IMR-90 (cell line): ENCODE measurements around the gene ATL2. TPM values are rescaled to one million over a fixed set of nuclear protein-coding genes. Genes with fewer than 3 reads are reported as not detected.
A peak's percentile ranks its signal among the peaks of the same experiment; 100 is the strongest.
"Not testable (repeated sequence)": the region's sequence is repeated elsewhere in the genome, so short reads cannot be mapped to it uniquely, and the experiment has no call there.

Experiments
- ATAC-seq: fragments of 200-7000 bp; cut with Tn5 transposase; 2 replicates; pipeline ENCODE4 v1.9.1; 2020; ENCODE audit warnings: low read depth, mild to moderate bottlenecking, moderate library complexity
- BruUV-seq: library from RNA; stranded (reverse); fragments of 400-500 nt; replicated peaks from 2 replicates; lab custom pipeline; 2021; lab: Mats Ljungman, UMichigan
- CTCF ChIA-PET: fragments of 300-600 bp; formaldehyde crosslinking; extraction: SDS; loops from one replicate; lab custom pipeline; 2021; ENCODE audit warnings: antibody characterized with exemption; lab: Yijun Ruan, JAX
- POLR2A ChIA-PET: fragments of 300-600 bp; sonication (Branson Sonifier 250); formaldehyde crosslinking; loops from one replicate; lab custom pipeline; 2022; ENCODE audit warnings: antibody characterized with exemption; ENCODE audit not compliant: unreplicated experiment; lab: Charles Lee
- DNase-seq: peaks from one replicate; pipeline ENCODE4 v3.0.0; 2013
- H2AFZ ChIP-seq: replicated peaks from 2 replicates; pipeline ENCODE3; 2013; ENCODE audit warnings: low read length, mild to moderate bottlenecking; ENCODE audit not compliant: poor library complexity
- H2AK5ac ChIP-seq: 2 replicates; pipeline ENCODE4 v1.6.1; 2013; ENCODE audit warnings: low read depth, low read length, inconsistent platforms
- H2AK9ac ChIP-seq: replicated peaks from 2 replicates; pipeline ENCODE3; 2013; ENCODE audit warnings: mild to moderate bottlenecking, low read depth, low read length, moderate library complexity; ENCODE audit not compliant: poor library complexity
- H2BK120ac ChIP-seq: 2 replicates; pipeline ENCODE4 v1.6.1; 2013; ENCODE audit warnings: low read depth, low read length, inconsistent platforms
- H2BK15ac ChIP-seq: 3 replicates; pipeline ENCODE4 v1.6.1; 2013; ENCODE audit warnings: low read depth, low read length, inconsistent platforms
- H2BK20ac ChIP-seq: 2 replicates; pipeline ENCODE4 v1.6.1; 2013; ENCODE audit warnings: low read depth, mild to moderate bottlenecking, inconsistent platforms, low read length, moderate library complexity
- H2BK5ac ChIP-seq: 2 replicates; pipeline ENCODE4 v1.6.1; 2013; ENCODE audit warnings: mild to moderate bottlenecking, low read depth, low read length, inconsistent platforms; ENCODE audit not compliant: poor library complexity, severe bottlenecking
- H3K14ac ChIP-seq: replicated peaks from 2 replicates; pipeline ENCODE4 v1.6.1; 2013; ENCODE audit warnings: low read depth, low read length, inconsistent platforms
- H3K18ac ChIP-seq: 2 replicates; pipeline ENCODE4 v1.6.1; 2013; ENCODE audit warnings: low read depth, low read length, control low read depth
- H3K23ac ChIP-seq: 2 replicates; pipeline ENCODE4 v1.6.1; 2013; ENCODE audit warnings: low read depth, low read length, inconsistent platforms
- H3K27ac ChIP-seq: 2 replicates; pipeline ENCODE4 v1.5.1; 2013; ENCODE audit warnings: mild to moderate bottlenecking, control low read depth, low read length; ENCODE audit not compliant: insufficient read depth
- H3K27me3 ChIP-seq: 2 replicates; pipeline ENCODE4 v1.6.1; 2013; ENCODE audit warnings: low read length; ENCODE audit not compliant: control insufficient read depth, insufficient read depth
- H3K36me3 ChIP-seq: 2 replicates; pipeline ENCODE4 v1.6.1; 2013; ENCODE audit warnings: low read length, mixed read lengths; ENCODE audit not compliant: control insufficient read depth, insufficient read depth
- H3K4ac ChIP-seq: 2 replicates; pipeline ENCODE4 v1.6.1; 2013; ENCODE audit warnings: low read depth, low read length, inconsistent platforms
- H3K4me1 ChIP-seq: 2 replicates; pipeline ENCODE4 v1.6.1; 2013; ENCODE audit warnings: low read length, mixed read lengths; ENCODE audit not compliant: control insufficient read depth, insufficient read depth
- H3K4me2 ChIP-seq: 2 replicates; pipeline ENCODE4 v1.6.1; 2013; ENCODE audit warnings: low read depth, mild to moderate bottlenecking, control low read depth, low read length, moderate library complexity
- H3K4me3 ChIP-seq: 2 replicates; pipeline ENCODE4 v1.5.1; 2013; ENCODE audit warnings: low read depth, mild to moderate bottlenecking, control low read depth, low read length, moderate library complexity; ENCODE audit not compliant: insufficient read depth
- H3K56ac ChIP-seq: 2 replicates; pipeline ENCODE4 v1.6.1; 2013; ENCODE audit warnings: low read length, inconsistent platforms; ENCODE audit not compliant: insufficient read depth; ENCODE audit errors: extremely low read depth
- H3K79me1 ChIP-seq, 2 experiments: 2 replicates each; pipeline ENCODE4 v1.6.1; 2013; ENCODE audit warnings: low read length in 2 of 2, inconsistent platforms in 1 of 2, low read depth in 1 of 2
- H3K9ac ChIP-seq: 2 replicates; pipeline ENCODE4 v1.6.1; 2013; ENCODE audit warnings: low read depth, low read length, control low read depth
- H3K9me1 ChIP-seq: 2 replicates; pipeline ENCODE4 v1.6.1; 2013; ENCODE audit warnings: low read length, inconsistent platforms; ENCODE audit not compliant: insufficient read depth
- H3K9me3 ChIP-seq: 2 replicates; pipeline ENCODE4 v1.6.1; 2013; ENCODE audit warnings: low read length; ENCODE audit not compliant: control insufficient read depth, insufficient read depth
- H4K20me1 ChIP-seq: 2 replicates; pipeline ENCODE4 v1.6.1; 2013; ENCODE audit warnings: low read length, inconsistent platforms; ENCODE audit not compliant: insufficient read depth
- H4K5ac ChIP-seq: 2 replicates; pipeline ENCODE4 v1.6.1; 2013; ENCODE audit warnings: mild to moderate bottlenecking, low read depth, low read length, control low read depth
- H4K8ac ChIP-seq, 2 experiments: 2 replicates each; pipeline ENCODE4 v1.6.1; 2013; ENCODE audit warnings: low read depth in 2 of 2, low read length in 2 of 2, control low read depth in 1 of 2, inconsistent platforms in 1 of 2
- H4K91ac ChIP-seq: 2 replicates; pipeline ENCODE4 v1.6.1; 2013; ENCODE audit warnings: low read depth, low read length, inconsistent platforms; ENCODE audit not compliant: insufficient read depth
- BHLHE40 ChIP-seq: fragments of 150-350 bp; IDR thresholded peaks from 2 replicates; pipeline ENCODE4 v1.6.1; 2016; ENCODE audit warnings: mild to moderate bottlenecking, low read depth, low read length
- NFE2L2 ChIP-seq: fragments of 150-350 bp; IDR thresholded peaks from 2 replicates; pipeline ENCODE4 v1.6.1; 2016; ENCODE audit warnings: low read depth, mild to moderate bottlenecking, low read length
- WGBS, 2 experiments: methylation state at CpG; one replicate each; pipeline versions ENCODE4 v1.1.5 to v1.1.7; 2013; ENCODE audit warnings: missing lambda C conversion rate in 2 of 2; ENCODE audit not compliant: insufficient read length in 1 of 2; ENCODE audit errors: extremely low coverage in 2 of 2; 5-methylcytosine and 5-hydroxymethylcytosine counted together
- dilution Hi-C: fragments of 300-500 bp; cut with HindIII; formaldehyde crosslinking; loops from one replicate; pipeline ENCODE4 v1.14.3; 2018; ENCODE audit warnings: low sequenced_read_pairs; ENCODE audit not compliant: unreplicated experiment
- in situ Hi-C: fragments of 300-500 bp; cut with MboI; formaldehyde crosslinking; loops from 3 replicates; pipeline ENCODE4 v1.14.3; 2019; ENCODE audit warnings: low sequenced_read_pairs, inconsistent platforms, mixed read lengths
- intact Hi-C: fragments of 100-400 bp; cut with micrococcal nuclease; formaldehyde crosslinking; loops from 2 replicates; pipeline ENCODE4 v1.10.0; 2022
- polyA plus RNA-seq, 3 experiments: library from polyadenylated mRNA; depleted of rRNA; stranded (reverse); fragments of >200 nt; gene quantifications; 2 replicates each; pipeline ENCODE4 v1.2.3, GENCODE V29; 2012; ENCODE audit warnings: low replicate concordance in 1 of 3
- total RNA-seq: library from RNA; depleted of rRNA; stranded (reverse); fragments of >200 nt; gene quantifications from 2 replicates; pipeline ENCODE4 v1.2.3, GENCODE V29; 2012

ATL2 gene
- total and polyA plus RNA-seq, 2 of the 4 experiments (the other 2 are of a cell fraction): 16.0 to 62.6 TPM

- no peak overlapping the region for H2BK20ac ChIP-seq
- no peak overlapping the region for H3K4me2 ChIP-seq
- peaks cover 2% of the 10 kb centered on the region; the same call in 1 of the 2 replicates for H3K4me1 ChIP-seq
- H2BK5ac ChIP-seq: no peak overlapping the region
- 63% methylated on average over 1 of the region's 4 CpGs; no CpG with 5 or more reads in 1 of the 2 experiments for WGBS, 2 experiments
- H4K20me1 ChIP-seq: no peaks in the 10 kb centered on the region
- dilution Hi-C loops: no loop called here
- no peaks in the 10 kb centered on the region for H3K9me3 ChIP-seq
- in situ Hi-C loops: loop anchor here (10.0 kb wide), 1 partner anchor 204 kb away; the partner anchor contains the start of gene CYP1B1
- no peaks in the 10 kb centered on the region for H3K36me3 ChIP-seq
- no peak overlapping the region for H3K56ac ChIP-seq
- H2AK5ac ChIP-seq: no peak overlapping the region
- no peak overlapping the region for H3K23ac ChIP-seq
- no peak overlapping the region for H3K27ac ChIP-seq
- no peak overlapping the region for H3K9ac ChIP-seq
- no peak overlapping the region for H2AK9ac ChIP-seq
- no peak overlapping the region for H2BK120ac ChIP-seq
- peaks cover 14% of the 10 kb centered on the region for H3K27me3 ChIP-seq
- H3K4ac ChIP-seq: no peak overlapping the region
- ATAC-seq (no peak), DNase-seq (peak; percentile 25)
- no TSS peak for BruUV-seq
- H3K18ac ChIP-seq: no peak overlapping the region
- H3K9me1 ChIP-seq: no peaks in the 10 kb centered on the region
- no peak overlapping the region for H2AFZ ChIP-seq
- intact Hi-C loops: loop anchor here (10.0 kb wide), 1 partner anchor 604 kb away; the partner anchor contains the start of gene CDC42EP3
- H4K8ac ChIP-seq: no peak overlapping the region
- POLR2A ChIA-PET: no interaction called here
- TF ChIP-seq NFE2L2 (no peak), BHLHE40 (peak; percentile 59; the same call in 1 of the 2 replicates)
- no peak overlapping the region for H4K5ac ChIP-seq
- H3K14ac ChIP-seq: no peak overlapping the region
- no peak overlapping the region for H4K91ac ChIP-seq
- CTCF ChIA-PET: no interaction called here
- H2BK15ac ChIP-seq: no peak overlapping the region
- H3K4me3 ChIP-seq: no peak overlapping the region
- no peaks in the 10 kb centered on the region for H3K79me1 ChIP-seq
Measured at GRCh38 chr2:38279201-38279600, 97.9 kb downstream of the ATL2 start.

DNA sequence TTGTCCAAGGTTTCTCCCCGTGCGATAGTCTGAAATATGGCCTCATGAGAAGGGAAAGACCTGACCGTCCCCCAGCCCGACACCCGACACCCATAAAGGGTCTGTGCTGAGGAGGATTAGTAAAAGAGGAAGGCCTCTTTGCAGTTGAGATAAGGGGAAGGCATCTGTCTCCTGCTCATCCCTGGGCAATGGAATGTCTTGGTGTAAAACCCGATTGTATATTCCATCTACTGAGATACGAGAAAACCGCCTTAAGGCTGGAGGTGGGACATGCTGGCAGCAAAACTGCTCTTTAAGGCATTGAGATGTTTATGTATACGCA is 99.0 kb downstream of the ATL2 start:
- intact Hi-C loops (loop anchor here (10.0 kb wide), 1 partner anchor 603 kb away; the partner anchor contains the start of gene CDC42EP3), in situ Hi-C loops (loop anchor here (10.0 kb wide), 1 partner anchor 203 kb away; the partner anchor contains the start of gene CYP1B1)
- H2AFZ ChIP-seq, H3K4ac ChIP-seq, H3K4me3 ChIP-seq, ATAC-seq, H3K56ac ChIP-seq, H3K36me3 ChIP-seq, CTCF ChIA-PET, H2AK5ac ChIP-seq, H3K4me1 ChIP-seq, H2BK20ac ChIP-seq, H3K4me2 ChIP-seq, H2BK5ac ChIP-seq, H3K79me1 ChIP-seq, H3K9me3 ChIP-seq, H4K5ac ChIP-seq, H4K91ac ChIP-seq, DNase-seq, POLR2A ChIA-PET, H3K23ac ChIP-seq, H3K18ac ChIP-seq, H3K9me1 ChIP-seq, H2BK120ac ChIP-seq, H3K14ac ChIP-seq, H2BK15ac ChIP-seq, H4K8ac ChIP-seq, H3K9ac ChIP-seq, H2AK9ac ChIP-seq, H4K20me1 ChIP-seq, dilution Hi-C loops, BruUV-seq: not testable (repeated sequence)
- no CpG with 5 or more reads among the region's 9 CpGs for WGBS, 2 experiments
- peaks cover 13% of the 10 kb centered on the region for H3K27me3 ChIP-seq
- peak overlapping the region; percentile 27; the same call in 1 of the 2 replicates for H3K27ac ChIP-seq
